Cardiac septum (tissue), 1 donor: ENCODE measurements around the gene SLC10A1. TPM values are rescaled to one million over a fixed set of nuclear protein-coding genes. Genes with fewer than 3 reads are reported as not detected.
"Not testable (repeated sequence)": the region's sequence is repeated elsewhere in the genome, so short reads cannot be mapped to it uniquely, and the experiment has no call there.

Source experiments
- DNase-seq: peaks from one replicate; pipeline ENCODE4 v3.0.0-alpha.2; 2020; ENCODE audit warnings: low spot score
- intact Hi-C: fragments of 100-400 bp; cut with DNase I; formaldehyde crosslinking; loops from one replicate; pipeline ENCODE4 v1.14.0; 2022
- total RNA-seq: library from RNA; stranded (reverse); fragmentation: NEBNext Ultra II Directional; extraction: Animal tissue kit (Norgen Biotek cat#: 25700); gene quantifications from one replicate; pipeline ENCODE4 v1.2.1, GENCODE V29; 2021
- donor health status: DM: no; HTN: no; CAD: no.

SLC10A1 gene
- total RNA-seq, 1 donor from 2014 or later = not detected

DNA sequence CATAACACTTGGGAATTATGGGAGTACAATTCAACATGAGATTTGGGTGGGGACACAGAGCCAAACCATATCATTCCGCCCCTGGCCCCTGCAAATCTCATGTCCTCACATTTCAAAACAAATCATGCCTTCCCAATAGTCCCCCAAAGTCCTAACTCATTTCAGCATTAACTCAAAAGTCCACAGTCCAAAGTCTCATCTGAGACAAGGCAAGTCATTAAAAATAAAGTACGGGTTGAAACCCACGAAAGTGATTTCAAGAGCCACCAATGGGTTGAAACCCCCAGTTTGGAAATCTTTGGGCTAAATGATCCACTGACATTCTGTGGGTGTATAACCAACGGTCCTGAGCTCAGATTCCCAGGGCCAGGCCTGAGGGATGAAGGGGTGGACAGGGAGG, 60.6 kb downstream of the SLC10A1 start:
- intact Hi-C loops = not testable (repeated sequence)

DNA sequence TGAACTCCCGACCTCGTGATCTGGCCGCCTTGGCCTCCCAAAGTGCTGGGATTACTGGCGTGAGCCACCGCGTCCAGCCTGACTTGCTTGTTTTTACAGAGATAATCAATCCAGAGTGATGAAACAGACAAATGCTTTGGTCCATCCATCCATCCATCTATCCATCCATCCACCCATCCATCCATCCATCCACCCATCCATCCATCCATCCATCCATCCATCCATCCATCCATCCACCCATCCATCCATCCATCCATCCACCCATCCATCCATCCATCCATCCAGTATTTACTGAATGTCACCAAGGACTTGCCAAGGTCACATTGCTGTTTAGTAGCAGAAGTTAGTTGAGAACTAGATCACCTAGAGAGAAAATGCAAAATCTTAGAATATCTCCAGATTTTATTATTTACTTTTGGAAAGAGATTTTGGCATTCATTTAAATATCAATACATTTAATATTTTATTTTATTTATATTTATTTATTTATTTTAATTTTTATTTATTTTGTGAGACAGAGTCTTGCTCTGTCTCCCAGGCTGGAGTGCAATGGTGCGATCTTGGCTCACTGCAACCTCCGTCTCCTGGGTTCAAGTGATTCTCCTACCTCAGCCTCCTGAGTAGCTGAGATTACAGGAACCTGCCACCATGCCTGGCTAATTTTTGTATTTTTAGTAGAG, 65.0 kb downstream of the SLC10A1 start:
- DNase-seq, intact Hi-C loops: not testable (repeated sequence)

More for the DNA sequence above, 60.6 kb downstream of the SLC10A1 start:
- DNase-seq = not testable (repeated sequence)

DNA sequence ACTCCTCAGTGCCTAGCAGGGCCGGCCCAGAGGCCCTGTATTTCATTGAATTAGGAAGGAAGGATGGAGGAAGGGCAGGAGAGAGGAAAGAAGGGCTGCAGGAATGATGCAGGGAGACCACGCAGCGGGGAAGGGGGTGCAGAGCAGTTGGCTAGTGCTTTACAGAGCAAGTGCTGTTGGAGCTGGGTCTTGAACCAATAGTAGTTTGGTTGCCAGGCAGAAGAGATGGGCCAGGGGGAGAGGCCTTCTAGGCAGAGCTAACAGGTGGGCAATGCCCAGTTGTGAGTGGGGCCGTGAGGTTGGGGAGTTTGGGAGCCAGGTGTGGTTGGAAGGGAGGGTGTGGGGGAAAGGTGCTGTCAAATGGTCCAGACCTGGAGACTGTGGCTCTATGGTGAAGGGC, 69.2 kb downstream of the SLC10A1 start:
- intact Hi-C loops = loop anchor here (1.0 to 5.0 kb wide), 3 partner anchors 39 to 145 kb away; partner anchors contain the start of gene SRSF5
- DNase-seq = no peak

DNA sequence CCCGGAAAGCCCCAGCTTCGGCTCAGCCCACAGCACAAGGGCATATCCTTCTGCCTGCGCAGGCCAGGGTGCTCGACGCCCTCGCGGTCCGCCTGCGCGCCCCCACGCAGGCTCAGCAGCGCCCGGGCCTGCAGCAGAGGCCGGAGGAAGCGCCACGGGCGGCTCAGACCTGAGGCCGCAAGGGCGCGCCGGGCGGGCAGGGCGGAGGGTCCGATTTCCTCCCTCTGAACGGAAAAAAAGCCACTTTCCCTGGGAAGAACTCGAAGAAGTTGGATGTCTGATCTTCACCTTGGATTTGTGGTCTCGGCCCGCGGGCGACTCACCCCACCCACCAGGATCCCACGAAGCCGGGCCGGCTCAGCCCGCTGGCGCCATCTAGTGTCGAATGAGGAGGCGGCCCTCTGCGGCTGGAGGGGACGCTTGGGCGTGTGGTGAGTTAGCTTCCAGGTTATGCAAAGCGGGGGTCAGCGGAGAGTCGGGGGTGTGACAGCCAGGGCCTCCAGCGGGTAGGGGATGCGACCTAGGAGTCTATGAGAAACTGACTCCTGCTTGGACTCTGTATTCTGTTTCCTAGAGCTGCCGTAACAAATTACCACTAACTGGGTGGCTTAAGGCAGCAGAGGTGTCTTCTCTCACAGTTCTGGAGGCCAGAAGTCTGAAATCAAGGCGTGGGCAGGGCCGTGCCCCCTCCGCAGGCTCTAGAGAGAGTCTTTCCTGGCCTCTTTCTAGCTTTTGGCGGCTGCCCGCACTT, 70.1 kb downstream of the SLC10A1 start:
- DNase-seq = peak; percentile 94
- intact Hi-C loops = loop anchor here (1.0 to 5.0 kb wide), 3 partner anchors 40 to 144 kb away; partner anchors contain the start of gene SRSF5

Other genes with a start within 250 kb of the SLC10A1 start
- gene CCDC177, start 222.4 kb downstream of the SLC10A1 start, total RNA-seq = not detected
- 26.9 TPM for gene SUSD6, start 185.6 kb downstream of the SLC10A1 start, total RNA-seq
- 206 TPM for gene SRSF5, start 30.1 kb downstream of the SLC10A1 start, total RNA-seq
- gene SMOC1, start 82.2 kb upstream of the SLC10A1 start, total RNA-seq = 0.22 TPM